KMS-11 (cell line): Measurements from ENCODE around the gene ANKLE2.

Experiments used
- H2AFZ ChIP-seq: fragments of 200-600 bp; sonication (generic); 2 replicates; pipeline ENCODE4 v1.6.1; 2016; ENCODE audit warnings: antibody characterized with exemption, mixed run types, low read depth
- H3K27ac ChIP-seq: fragments of 200-600 bp; sonication (generic); 2 replicates; pipeline ENCODE4 v1.6.1; 2016; ENCODE audit warnings: mild to moderate bottlenecking, mixed run types
- H3K27me3 ChIP-seq: fragments of 200-600 bp; sonication (generic); 2 replicates; pipeline ENCODE4 v1.6.1; 2017; ENCODE audit warnings: mild to moderate bottlenecking, low read depth, mixed run types, moderate library complexity; ENCODE audit not compliant: insufficient read depth
- H3K36me3 ChIP-seq: fragments of 200-600 bp; sonication (generic); 2 replicates; pipeline ENCODE4 v1.6.1; 2017; ENCODE audit warnings: mild to moderate bottlenecking, mixed run types; ENCODE audit not compliant: insufficient read depth
- H3K4me1 ChIP-seq: fragments of 200-600 bp; sonication (generic); 2 replicates; pipeline ENCODE4 v1.6.1; 2016; ENCODE audit warnings: mild to moderate bottlenecking, low read depth, mixed run types; ENCODE audit not compliant: poor library complexity, severe bottlenecking
- H3K4me2 ChIP-seq: fragments of 200-600 bp; sonication (generic); 2 replicates; pipeline ENCODE4 v1.7.0; 2016; ENCODE audit warnings: mild to moderate bottlenecking, mixed run types
- H3K4me3 ChIP-seq: fragments of 200-600 bp; sonication (generic); IDR thresholded peaks from 2 replicates; pipeline ENCODE4 v1.6.1; 2017; ENCODE audit warnings: low read depth, low read length, mixed read lengths; ENCODE audit not compliant: insufficient read depth
- H3K79me2 ChIP-seq: fragments of 200-600 bp; sonication (generic); 2 replicates; pipeline ENCODE4 v1.6.1; 2016; ENCODE audit warnings: low read depth, mixed run types; ENCODE audit not compliant: insufficient read depth
- H3K9ac ChIP-seq: fragments of 200-600 bp; sonication (generic); 2 replicates; pipeline ENCODE4 v1.6.1; 2016; ENCODE audit warnings: mild to moderate bottlenecking, mixed run types
- H4K20me1 ChIP-seq: fragments of 200-600 bp; sonication (generic); 2 replicates; pipeline ENCODE4 v1.6.1; 2016; ENCODE audit warnings: mild to moderate bottlenecking, mixed run types; ENCODE audit not compliant: insufficient read depth
- CTCF ChIP-seq: fragments of 200-600 bp; sonication (generic); conservative IDR thresholded peaks from 2 replicates; pipeline ENCODE4 v1.6.1; 2017; ENCODE audit warnings: low read depth, mild to moderate bottlenecking, antibody characterized with exemption, low read length, moderate library complexity, mixed read lengths

Gene ANKLE2

GRCh38 chr12:132710405-132711079, 51.1 kb downstream of the ANKLE2 start, which contains the start of gene PGAM5:
Gene PGAM5 (plus strand): TSS chr12:132710842. CDS start chr12:132710877, 35 bp downstream.
- Histone ChIP-seq H3K4me2 (peak within 1 kb of the TSS; percentile 42), H3K27me3 (no peaks in the 10 kb centered on the region), H3K4me3 (no peak within 1 kb of the TSS), H4K20me1 (no peaks in the 10 kb centered on the region), H3K79me2 (peaks cover 37% of the 10 kb centered on the region), H3K27ac (peak within 1 kb of the TSS; percentile 57), H3K9ac (peak within 1 kb of the TSS; percentile 53; the same call in 1 of the 2 replicates), H3K36me3 (no peaks in the 10 kb centered on the region), H2AFZ (peak within 1 kb of the TSS; percentile 61), H3K4me1 (no peaks in the 10 kb centered on the region)
- TF ChIP-seq CTCF, result no peak

GRCh38 chr12:132710043-132710404, 51.6 kb downstream of the ANKLE2 start:
- no peaks in the 10 kb centered on the region for H3K4me1 ChIP-seq
- no peaks in the 10 kb centered on the region for H3K27me3 ChIP-seq
- H3K36me3 ChIP-seq, result no peaks in the 10 kb centered on the region
- H3K9ac ChIP-seq, result peak overlapping the region; percentile 53; the same call in 1 of the 2 replicates
- H4K20me1 ChIP-seq, result no peaks in the 10 kb centered on the region
- H2AFZ ChIP-seq, result peak overlapping the region; percentile 61
- H3K27ac ChIP-seq, result peak overlapping the region; percentile 57
- no peak for TF ChIP-seq CTCF
- H3K79me2 ChIP-seq, result peaks cover 37% of the 10 kb centered on the region
- H3K4me2 ChIP-seq, result peak overlapping the region; percentile 42; the same call in 1 of the 2 replicates
- no peak overlapping the region for H3K4me3 ChIP-seq

- no peaks in the 10 kb centered on the region for H4K20me1 ChIP-seq
- no peak overlapping the region for H2AFZ ChIP-seq
- no peak overlapping the region for H3K4me3 ChIP-seq
- H3K4me2 ChIP-seq, result no peak overlapping the region
- H3K4me1 ChIP-seq, result no peaks in the 10 kb centered on the region
- no peaks in the 10 kb centered on the region for H3K36me3 ChIP-seq
- H3K79me2 ChIP-seq, result peaks cover 20% of the 10 kb centered on the region
- no peak overlapping the region for H3K27ac ChIP-seq
- TF ChIP-seq CTCF, result no peak
- H3K9ac ChIP-seq, result no peak overlapping the region
- no peaks in the 10 kb centered on the region for H3K27me3 ChIP-seq
Measured at GRCh38 chr12:132708150-132708549, 53.5 kb downstream of the ANKLE2 start.

- Histone ChIP-seq H3K27ac (no peak overlapping the region), H3K36me3 (no peaks in the 10 kb centered on the region), H4K20me1 (no peaks in the 10 kb centered on the region), H3K4me3 (no peak overlapping the region), H3K9ac (no peak overlapping the region), H2AFZ (no peak overlapping the region), H3K79me2 (peaks cover 11% of the 10 kb centered on the region), H3K27me3 (no peaks in the 10 kb centered on the region), H3K4me1 (no peaks in the 10 kb centered on the region), H3K4me2 (no peak overlapping the region)
- TF ChIP-seq CTCF, result no peak
Measured at GRCh38 chr12:132707241-132707640, 54.4 kb downstream of the ANKLE2 start.
